K562 (cell line): ENCODE data around the gene DGCR8. TPM values are rescaled to one million over a fixed set of nuclear protein-coding genes. Genes with fewer than 3 reads are reported as not detected.

Experiments
- CLOCK ChIP-seq: fragments of 250-450 bp; sonication (Bioruptor Pico); IDR thresholded peaks from 2 replicates; pipeline ENCODE4 v1.4.0; 2020; ENCODE audit warnings: mild to moderate bottlenecking, moderate library complexity, borderline replicate concordance
- ELF4 ChIP-seq: fragments of 450-650 bp; formaldehyde crosslinking; IDR thresholded peaks from 2 replicates; pipeline ENCODE4 v1.4.0; 2022; ENCODE audit warnings: missing genetic modification characterization
- LARP7 ChIP-seq: fragments of 450-650 bp; IDR thresholded peaks from 2 replicates; pipeline ENCODE4 v1.6.1; 2016
- MTF1 ChIP-seq: fragments of 250-450 bp; sonication (Bioruptor Pico); IDR thresholded peaks from 2 replicates; pipeline ENCODE4 v1.9.0; 2021; ENCODE audit warnings: moderate library complexity, mild to moderate bottlenecking, inconsistent platforms, borderline replicate concordance
- MYNN ChIP-seq, 2 experiments: sonication (generic); formaldehyde crosslinking in 1 of 2; IDR thresholded peaks; 2 replicates each; pipeline versions ENCODE4 v1.5.0 to v1.6.1; 2016 to 2020; ENCODE audit warnings: antibody characterized with exemption in 1 of 2, missing genetic modification reagents in 1 of 2
- RNF2 ChIP-seq: sonication (generic); IDR thresholded peaks from 2 replicates; pipeline ENCODE4 v1.6.1; 2016
- ZC3H4 ChIP-seq: sonication (generic); formaldehyde crosslinking; IDR thresholded peaks from 2 replicates; pipeline ENCODE4 v1.9.0; 2021; ENCODE audit warnings: missing genetic modification reagents, borderline replicate concordance
- ZNF24 ChIP-seq: fragments of 450-650 bp; IDR thresholded peaks from 2 replicates; pipeline ENCODE4 v1.6.1; 2016
- ZNF318 ChIP-seq, 2 experiments: fragments of 450-650 bp; IDR thresholded peaks; 2 replicates each; pipeline ENCODE4 v1.6.1; 2016; ENCODE audit warnings: mild to moderate bottlenecking in 2 of 2, borderline replicate concordance in 1 of 2, low read depth in 1 of 2, moderate library complexity in 1 of 2
- ZNF583 ChIP-seq: fragments of 250-450 bp; sonication (Bioruptor Pico); IDR thresholded peaks from 2 replicates; pipeline ENCODE4 v1.4.0; 2020
- ZSCAN29 ChIP-seq: fragments of 450-650 bp; IDR thresholded peaks from 2 replicates; pipeline ENCODE4 v1.6.1; 2017
- ZSCAN32 ChIP-seq: fragments of 450-650 bp; formaldehyde crosslinking; IDR thresholded peaks from 2 replicates; pipeline ENCODE4 v1.4.0; 2020; ENCODE audit warnings: mild to moderate bottlenecking, moderate library complexity
- polyA plus RNA-seq, 8 experiments: library from polyadenylated mRNA; depleted of rRNA in 4 of 8; stranded (reverse) in 5 of 8; unstranded in 3 of 8; fragments of >200 nt; fragmentation: Nextera tagmentation in 2 of 8; fragmentation: Illumina TruSeq in 1 of 8; extraction: Ambion mirVana in 2 of 8; extraction: Trizol in 1 of 8; gene quantifications; 2 replicates each; pipeline versions ENCODE4 v1.2.1 to v1.2.3, GENCODE V29; 2011 to 2014; ENCODE audit warnings: inconsistent platforms in 1 of 8, missing spikeins in 1 of 8
- total RNA-seq, 7 experiments: library from RNA; depleted of rRNA in 6 of 7; stranded (reverse); fragments of >200 nt in 6 of 7; fragmentation: Illumina TruSeq in 2 of 7; extraction: Trizol in 2 of 7; gene quantifications; 2 replicates each; pipeline versions ENCODE4 v1.2.1 to v1.2.3, GENCODE V29; 2011 to 2021; ENCODE audit warnings: low replicate concordance in 1 of 7
- TF ChIP-seq, protein P1 (sequence below): fragments of 250-450 bp; sonication (Bioruptor Pico); IDR thresholded peaks from 2 replicates; pipeline ENCODE4 v1.5.0; 2020; ENCODE audit warnings: mild to moderate bottlenecking, borderline replicate concordance

DGCR8 gene
- total and polyA plus RNA-seq, 9 of the 15 experiments (the other 6 are each of a cell fraction or from before 2014, with no cell fraction given) = 5.9 to 144 (median 80.1) TPM

DNA sequence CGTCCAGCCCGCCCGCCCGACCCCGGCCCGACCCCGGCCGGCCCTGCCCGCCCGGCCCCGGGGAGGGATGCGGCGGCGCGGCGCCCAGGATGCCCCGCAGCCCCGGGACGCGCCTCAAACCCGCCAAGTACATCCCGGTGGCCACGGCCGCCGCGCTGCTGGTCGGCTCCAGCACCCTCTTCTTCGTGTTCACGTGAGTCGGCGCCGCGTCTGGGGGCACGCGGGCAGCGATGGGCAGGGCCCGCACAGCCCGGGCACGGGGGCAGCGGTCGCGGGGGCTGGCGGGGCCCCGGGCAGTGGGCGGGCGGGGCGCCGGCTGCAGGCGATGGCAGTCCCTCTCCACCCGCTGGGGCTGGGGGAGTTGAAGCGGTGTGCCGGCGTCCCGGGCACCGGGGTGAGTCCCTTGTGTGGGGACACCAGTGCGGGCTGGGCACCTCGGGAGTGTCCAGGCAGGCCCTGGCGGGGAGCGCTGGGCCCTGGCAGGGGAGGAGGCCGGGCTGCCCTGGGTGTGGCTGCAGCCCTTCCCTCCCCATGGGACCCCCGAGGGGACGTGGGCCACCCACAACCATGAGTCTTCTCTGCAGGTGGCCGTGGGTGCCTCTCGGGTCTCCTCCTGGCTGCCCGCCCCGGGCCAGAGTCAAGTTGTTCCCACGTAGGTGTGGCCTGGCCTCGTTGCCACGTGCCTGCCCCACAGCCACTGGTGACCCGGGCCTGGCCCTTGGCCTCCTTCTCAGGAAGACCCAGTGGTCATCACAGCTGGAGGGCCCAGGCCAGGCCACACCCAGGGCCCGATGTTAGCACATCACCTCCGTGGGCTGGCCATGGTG is 52.0 kb downstream of the DGCR8 start (continued):
- TF ChIP-seq, protein P1, sequence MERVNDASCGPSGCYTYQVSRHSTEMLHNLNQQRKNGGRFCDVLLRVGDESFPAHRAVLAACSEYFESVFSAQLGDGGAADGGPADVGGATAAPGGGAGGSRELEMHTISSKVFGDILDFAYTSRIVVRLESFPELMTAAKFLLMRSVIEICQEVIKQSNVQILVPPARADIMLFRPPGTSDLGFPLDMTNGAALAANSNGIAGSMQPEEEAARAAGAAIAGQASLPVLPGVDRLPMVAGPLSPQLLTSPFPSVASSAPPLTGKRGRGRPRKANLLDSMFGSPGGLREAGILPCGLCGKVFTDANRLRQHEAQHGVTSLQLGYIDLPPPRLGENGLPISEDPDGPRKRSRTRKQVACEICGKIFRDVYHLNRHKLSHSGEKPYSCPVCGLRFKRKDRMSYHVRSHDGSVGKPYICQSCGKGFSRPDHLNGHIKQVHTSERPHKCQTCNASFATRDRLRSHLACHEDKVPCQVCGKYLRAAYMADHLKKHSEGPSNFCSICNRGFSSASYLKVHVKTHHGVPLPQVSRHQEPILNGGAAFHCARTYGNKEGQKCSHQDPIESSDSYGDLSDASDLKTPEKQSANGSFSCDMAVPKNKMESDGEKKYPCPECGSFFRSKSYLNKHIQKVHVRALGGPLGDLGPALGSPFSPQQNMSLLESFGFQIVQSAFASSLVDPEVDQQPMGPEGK (CRISPR knock-in tag) = no peak
- TF ChIP-seq MYNN (IDR thresholded peaks at IDR 0.05) (no peak), MYNN (CRISPR knock-in tag; IDR thresholded peaks at IDR 0.05) (no peak), ZSCAN29 (no peak), ZSCAN32 (CRISPR knock-in tag) (no peak), RNF2 (no peak), LARP7 (no peak), ELF4 (no peak), MTF1 (CRISPR knock-in tag) (no peak), ZNF318 (IDR thresholded peaks at IDR 0.05; ENCODE audit: borderline replicate concordance in 1 of 2, low read depth in 1 of 2) (no peak), ZNF583 (no peak), ZC3H4 (CRISPR knock-in tag) (no peak), ZNF24 (no peak), CLOCK (CRISPR knock-in tag) (no peak)
